Left lung (tissue), 10 donors: ENCODE results near the gene SPHK1. TPM values are rescaled to one million over a fixed set of nuclear protein-coding genes. Genes with fewer than 3 reads are reported as not detected.

ENCODE experiments used
- ATAC-seq: fragments of 200-7000 bp; cut with Tn5 transposase; one replicate; pipeline ENCODE4 v1.9.1; 2020; ENCODE audit warnings: moderate library complexity
- DNase-seq, 4 donors: peaks; one replicate each; pipeline ENCODE4 v3.0.0-alpha.2; 2013 to 2020
- H3K27ac ChIP-seq, 2 donors: fragments of 200-600 bp; sonication (generic) in 1 of 2; one replicate each; pipeline versions ENCODE4 v1.5.0 to v1.8.0; 2020 to 2021
- H3K27me3 ChIP-seq, 2 donors: fragments of 200-600 bp; sonication (generic) in 1 of 2; one replicate each; pipeline versions ENCODE4 v1.5.0 to v1.8.0; 2020 to 2021
- H3K36me3 ChIP-seq, 2 donors: fragments of 200-600 bp; sonication (generic) in 1 of 2; one replicate each; pipeline versions ENCODE4 v1.5.0 to v1.8.0; 2020 to 2021
- H3K4me1 ChIP-seq, 2 donors: fragments of 200-600 bp; one replicate each; pipeline ENCODE4 v1.8.0; 2021
- H3K4me3 ChIP-seq, 2 donors: fragments of 200-600 bp; sonication (generic) in 1 of 2; one replicate each; pipeline versions ENCODE4 v1.5.0 to v1.8.0; 2020 to 2021; ENCODE audit warnings: mild to moderate bottlenecking in 1 of 2
- H3K9me3 ChIP-seq, 2 donors: fragments of 200-600 bp; sonication (generic) in 1 of 2; one replicate each; pipeline versions ENCODE4 v1.5.0 to v1.8.0; 2020 to 2021
- intact Hi-C, 2 donors: fragments of 100-400 bp; cut with DNase I; formaldehyde crosslinking; loops; one replicate each; pipeline versions ENCODE4 v1.11.2 to v1.14.2; 2022
- polyA plus RNA-seq, 6 donors: library from polyadenylated mRNA; unstranded; fragments of 120-200 nt; gene quantifications; one replicate each; pipeline ENCODE4 v1.2.1, GENCODE V29; 2013; ENCODE audit not compliant: insufficient read length in 6 of 6
- total RNA-seq, 2 donors: library from RNA; stranded (reverse); fragmentation: NEBNext Ultra II Directional; extraction: Animal tissue kit (Norgen Biotek cat#: 25700); gene quantifications; one replicate each; pipeline ENCODE4 v1.2.1, GENCODE V29; 2021
- TF ChIP-seq, protein P1 (sequence below), 2 donors: fragments of 200-600 bp; sonication (generic) in 1 of 2; IDR thresholded peaks; one replicate each; pipeline versions ENCODE4 v1.5.0 to v1.8.0; 2021; ENCODE audit warnings: antibody characterized with exemption in 2 of 2
- donor health status: DM: no; HTN: yes; CAD: no.
- donor health status: DM: no; HTN: no; CAD: no.

The SPHK1 gene
- total and polyA plus RNA-seq, 8 donors: 4.4 to 35.1 (median 5.7) TPM

DNA sequence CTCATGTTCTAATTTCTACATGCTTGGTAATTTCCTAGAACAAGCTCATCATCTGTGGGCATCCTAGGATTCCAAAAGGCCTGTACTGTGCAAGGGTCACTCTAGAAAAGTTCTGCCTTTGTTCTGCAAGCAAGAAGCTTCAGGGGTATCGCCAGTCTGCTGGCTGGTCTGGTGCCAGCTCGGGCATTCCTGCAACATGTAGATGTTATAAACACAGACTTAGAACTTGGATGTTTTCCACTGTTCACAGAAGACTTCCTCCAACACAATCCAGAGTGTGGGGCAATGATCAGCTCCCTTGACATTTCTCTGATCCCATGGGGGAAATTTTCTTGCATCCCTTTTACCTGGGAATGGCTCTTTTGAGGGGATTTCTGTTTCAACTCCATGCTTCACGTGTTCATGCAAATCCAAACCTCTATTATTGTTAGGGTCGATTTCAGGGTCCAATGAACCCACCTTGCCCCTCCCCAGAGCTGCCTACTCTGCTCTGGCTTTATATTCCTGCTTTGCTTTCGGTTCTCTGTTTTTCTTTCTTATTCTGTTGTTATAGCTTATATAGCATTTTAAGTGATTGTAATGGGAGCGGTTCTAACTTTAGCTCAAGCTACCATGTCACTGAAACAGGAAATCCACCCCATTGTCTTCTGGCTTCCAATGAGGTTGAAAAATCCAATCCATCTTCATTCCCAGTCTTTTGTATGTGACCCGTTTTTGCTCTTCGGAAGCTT lies 43.3 kb downstream of the SPHK1 start:
- H3K27me3 ChIP-seq: no peaks in the 10 kb centered on the region
- H3K9me3 ChIP-seq: no peaks in the 10 kb centered on the region
- TF ChIP-seq, protein P1, sequence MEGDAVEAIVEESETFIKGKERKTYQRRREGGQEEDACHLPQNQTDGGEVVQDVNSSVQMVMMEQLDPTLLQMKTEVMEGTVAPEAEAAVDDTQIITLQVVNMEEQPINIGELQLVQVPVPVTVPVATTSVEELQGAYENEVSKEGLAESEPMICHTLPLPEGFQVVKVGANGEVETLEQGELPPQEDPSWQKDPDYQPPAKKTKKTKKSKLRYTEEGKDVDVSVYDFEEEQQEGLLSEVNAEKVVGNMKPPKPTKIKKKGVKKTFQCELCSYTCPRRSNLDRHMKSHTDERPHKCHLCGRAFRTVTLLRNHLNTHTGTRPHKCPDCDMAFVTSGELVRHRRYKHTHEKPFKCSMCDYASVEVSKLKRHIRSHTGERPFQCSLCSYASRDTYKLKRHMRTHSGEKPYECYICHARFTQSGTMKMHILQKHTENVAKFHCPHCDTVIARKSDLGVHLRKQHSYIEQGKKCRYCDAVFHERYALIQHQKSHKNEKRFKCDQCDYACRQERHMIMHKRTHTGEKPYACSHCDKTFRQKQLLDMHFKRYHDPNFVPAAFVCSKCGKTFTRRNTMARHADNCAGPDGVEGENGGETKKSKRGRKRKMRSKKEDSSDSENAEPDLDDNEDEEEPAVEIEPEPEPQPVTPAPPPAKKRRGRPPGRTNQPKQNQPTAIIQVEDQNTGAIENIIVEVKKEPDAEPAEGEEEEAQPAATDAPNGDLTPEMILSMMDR (IDR thresholded peaks at IDR 0.05): no peak
- ATAC-seq (no peak), DNase-seq (no peak)
- H3K36me3 ChIP-seq: no peaks in the 10 kb centered on the region
- H3K4me1 ChIP-seq: peaks cover 0 to 20% of the 10 kb centered on the region in 2 donors
- intact Hi-C loops: no loop called here
- peak overlapping the region; percentile 21 to 33 for H3K27ac ChIP-seq
- H3K4me3 ChIP-seq: no peak overlapping the region

DNA sequence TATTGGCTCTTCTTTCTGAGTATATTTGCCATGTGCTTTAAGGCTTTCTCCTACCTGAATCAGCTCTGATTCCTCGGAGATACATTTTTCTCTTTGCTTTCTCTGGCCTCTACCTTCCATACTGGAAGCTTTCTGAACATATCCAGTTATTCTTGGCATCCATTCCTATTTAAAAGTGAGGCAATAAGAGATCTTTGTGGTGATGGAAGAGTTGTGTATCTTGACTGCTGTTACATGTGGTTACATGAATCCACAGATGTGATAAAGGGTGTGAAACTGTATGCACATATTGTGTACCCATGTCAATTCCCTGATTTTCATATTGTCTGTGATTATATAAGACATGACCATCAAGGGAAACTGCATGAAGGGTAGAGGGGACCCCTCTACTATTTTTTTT lies 44.1 kb downstream of the SPHK1 start:
- DNase-seq: no peak
- H3K4me1 ChIP-seq: peaks cover 0 to 20% of the 10 kb centered on the region in 2 donors
- H3K4me3 ChIP-seq: no peak overlapping the region
- H3K9me3 ChIP-seq: no peaks in the 10 kb centered on the region
- no peak for ATAC-seq
- H3K27me3 ChIP-seq: no peaks in the 10 kb centered on the region
- H3K27ac ChIP-seq: peak overlapping the region; percentile 21 to 33
- TF ChIP-seq, protein P1 (IDR thresholded peaks at IDR 0.05): no peak
- no peaks in the 10 kb centered on the region for H3K36me3 ChIP-seq
- intact Hi-C loops: no loop called here

DNA sequence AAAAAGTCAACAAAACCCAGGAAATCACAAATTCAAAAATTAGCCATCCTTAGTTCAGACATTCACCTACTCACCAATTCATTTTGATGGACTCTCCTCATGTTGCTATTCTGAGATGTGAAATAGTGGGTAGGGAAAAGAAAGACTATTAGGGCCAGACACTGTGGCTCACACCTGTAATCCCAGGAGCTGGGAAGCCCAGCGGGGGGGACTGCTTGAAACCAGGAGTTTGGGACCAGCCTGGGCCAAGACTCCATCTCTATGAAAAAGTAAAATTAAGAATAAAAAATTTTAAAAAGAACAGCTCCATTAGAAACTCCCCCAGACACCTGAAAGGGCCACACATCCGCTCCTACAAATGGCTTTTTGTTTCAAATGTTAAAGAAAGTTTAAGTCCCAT lies 47.1 kb downstream of the SPHK1 start:
- intact Hi-C loops: no loop called here
- no peak for ATAC-seq

DNA sequence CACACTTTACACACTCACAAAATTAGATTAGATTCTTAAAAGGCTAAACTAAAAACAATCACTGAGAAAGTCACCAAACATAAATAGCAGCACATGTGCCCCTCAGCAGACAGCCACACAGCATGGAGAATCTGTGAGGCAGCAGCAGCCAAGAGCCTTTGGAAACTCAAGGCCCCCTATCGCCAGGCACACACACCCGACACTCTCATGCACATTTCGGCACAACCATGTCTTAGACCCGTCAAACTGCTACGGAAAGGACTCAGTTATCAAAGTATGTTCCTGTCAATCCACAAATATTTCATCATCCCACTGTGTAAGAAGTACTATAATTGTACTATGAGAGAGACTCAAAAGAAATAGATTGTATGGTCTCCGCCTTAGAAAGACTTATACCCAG lies 47.6 kb downstream of the SPHK1 start:
- Histone ChIP-seq H3K27me3 (no peaks in the 10 kb centered on the region), H3K4me3 (no peak overlapping the region), H3K4me1 (peaks cover 0 to 20% of the 10 kb centered on the region in 2 donors), H3K9me3 (no peaks in the 10 kb centered on the region), H3K27ac (no peak overlapping the region), H3K36me3 (no peaks in the 10 kb centered on the region)
- ATAC-seq (peak; percentile 63), DNase-seq (no peak)
- intact Hi-C loops: no loop called here
- TF ChIP-seq, protein P1 (IDR thresholded peaks at IDR 0.05): no peak

More for the DNA sequence above, 47.1 kb downstream of the SPHK1 start:
- TF ChIP-seq, protein P1 (IDR thresholded peaks at IDR 0.05): no peak
- H3K4me1 ChIP-seq: peaks cover 0 to 20% of the 10 kb centered on the region in 2 donors
- DNase-seq: no peak
- H3K9me3 ChIP-seq: no peaks in the 10 kb centered on the region
- H3K27ac ChIP-seq: no peak overlapping the region
- no peaks in the 10 kb centered on the region for H3K27me3 ChIP-seq
- H3K36me3 ChIP-seq: no peaks in the 10 kb centered on the region
- H3K4me3 ChIP-seq: no peak overlapping the region

DNA sequence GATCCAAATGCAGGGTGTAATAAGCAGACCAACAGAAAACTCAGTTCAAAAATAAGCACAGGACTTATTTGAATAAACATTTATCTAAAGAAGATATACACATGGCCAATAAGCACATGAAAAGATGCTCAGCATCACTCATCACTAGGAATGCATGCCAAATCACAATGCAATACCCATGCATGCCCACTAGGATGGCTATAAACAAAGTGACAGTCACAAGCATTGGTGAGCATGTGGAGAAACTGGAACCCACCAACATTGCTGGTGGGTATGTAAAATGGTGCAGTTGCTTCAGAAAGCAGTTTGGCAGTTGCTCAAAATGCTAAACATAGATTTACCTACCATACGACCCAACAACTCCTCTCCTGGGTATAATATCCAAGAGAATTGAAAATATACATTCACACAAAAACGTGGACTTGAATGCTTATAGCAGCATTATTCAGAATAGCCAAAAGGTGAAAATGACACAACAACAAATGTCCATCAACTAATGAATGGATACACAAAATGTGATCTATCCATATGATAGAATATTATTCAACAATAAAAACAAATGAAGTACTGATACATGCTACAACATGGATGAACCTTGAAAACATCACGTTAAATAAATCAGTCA lies 48.4 kb downstream of the SPHK1 start:
- DNase-seq (no peak), ATAC-seq (no peak)
- H3K27ac ChIP-seq: no peak overlapping the region

More for the DNA sequence above, 48.4 kb downstream of the SPHK1 start:
- Histone ChIP-seq H3K27me3 (no peaks in the 10 kb centered on the region), H3K4me1 (peaks cover 0 to 12% of the 10 kb centered on the region in 2 donors), H3K9me3 (no peaks in the 10 kb centered on the region), H3K36me3 (no peaks in the 10 kb centered on the region), H3K4me3 (no peak overlapping the region)
- TF ChIP-seq, protein P1 (IDR thresholded peaks at IDR 0.05): peak; percentile 14 to 37
- intact Hi-C loops: no loop called here
